GM12872 (cell line): ENCODE measurements around the gene AAK1.

Experiments
- CTCF ChIP-seq: IDR thresholded peaks from 3 replicates; pipeline ENCODE4 v1.5.1; 2011; ENCODE audit warnings: low read depth, mild to moderate bottlenecking, low read length, moderate library complexity; ENCODE audit not compliant: insufficient read depth

AAK1 gene

GRCh38 chr2:69621440-69621839 lies 22.1 kb downstream of the AAK1 start:
- TF ChIP-seq CTCF = no peak

- TF ChIP-seq CTCF = no peak
These were observed 22.7 kb downstream of the AAK1 start for GRCh38 chr2:69620870-69621269.

GRCh38 chr2:69619725-69620124 lies 23.8 kb downstream of the AAK1 start:
- no peak for TF ChIP-seq CTCF

- TF ChIP-seq CTCF = no peak
These were observed 25.2 kb downstream of the AAK1 start for GRCh38 chr2:69618362-69618761.

GRCh38 chr2:69617744-69618143 lies 25.8 kb downstream of the AAK1 start:
- no peak for TF ChIP-seq CTCF

GRCh38 chr2:69616755-69617154 lies 26.8 kb downstream of the AAK1 start:
- no peak for TF ChIP-seq CTCF

- TF ChIP-seq CTCF = no peak
These were observed 27.6 kb downstream of the AAK1 start for GRCh38 chr2:69615969-69616368.
